HG03139 (cell line): ENCODE data around the gene PRPF19.

Experiments used
- ATAC-seq: cut with Tn5 transposase; IDR thresholded peaks from one replicate; pipeline ENCODE4 v1.9.1; 2021; ENCODE audit not compliant: unreplicated experiment

Gene PRPF19

GRCh38 chr11:60906132-60906972, at the start of gene PRPF19:
PRPF19 (minus strand) TSS chr11:60906585; CDS start chr11:60906382, 203 bp downstream.
- ATAC-seq, result peak; percentile 68

GRCh38 chr11:60955571-60955970, 49.2 kb upstream of the PRPF19 start:
- no peak for ATAC-seq

- ATAC-seq, result no peak
Measured at GRCh38 chr11:60954421-60954820, 48.0 kb upstream of the PRPF19 start.

GRCh38 chr11:60953781-60954180, 47.4 kb upstream of the PRPF19 start:
- ATAC-seq, result no peak

GRCh38 chr11:60952742-60953170, 46.4 kb upstream of the PRPF19 start:
- ATAC-seq, result no peak

- peak; percentile 55 for ATAC-seq
Measured at GRCh38 chr11:60951904-60952741, 45.7 kb upstream of the PRPF19 start, which contains the start of gene SLC15A3. SLC15A3 (minus strand) TSS chr11:60952176; CDS start chr11:60951551, 625 bp downstream.

- no peak for ATAC-seq
Measured at GRCh38 chr11:60951606-60951903, 45.2 kb upstream of the PRPF19 start.

GRCh38 chr11:60950933-60951605, 44.7 kb upstream of the PRPF19 start:
- ATAC-seq, result no peak

- ATAC-seq, result no peak
Measured at GRCh38 chr11:60950024-60950423, 43.6 kb upstream of the PRPF19 start.

- no peak for ATAC-seq
Measured at GRCh38 chr11:60948250-60948649, 41.9 kb upstream of the PRPF19 start.

GRCh38 chr11:60947700-60948099, 41.3 kb upstream of the PRPF19 start:
- no peak for ATAC-seq

- no peak for ATAC-seq
Measured at GRCh38 chr11:60946601-60947264, 40.3 kb upstream of the PRPF19 start.

GRCh38 chr11:60945295-60945667, 38.9 kb upstream of the PRPF19 start:
- ATAC-seq, result no peak

- no peak for ATAC-seq
Measured at GRCh38 chr11:60944490-60945294, 38.3 kb upstream of the PRPF19 start.

- ATAC-seq, result no peak
Measured at GRCh38 chr11:60942970-60943565, 36.7 kb upstream of the PRPF19 start.

- ATAC-seq, result no peak
Measured at GRCh38 chr11:60942219-60942618, 35.8 kb upstream of the PRPF19 start.

GRCh38 chr11:60941371-60942119, 35.2 kb upstream of the PRPF19 start:
- no peak for ATAC-seq

- ATAC-seq, result no peak
Measured at GRCh38 chr11:60939855-60940254, 33.5 kb upstream of the PRPF19 start.

- no peak for ATAC-seq
Measured at GRCh38 chr11:60939301-60939700, 32.9 kb upstream of the PRPF19 start.
